Brain microvascular endothelial cell (primary cell): ENCODE data around the gene DLG2.

Experiments
- DNase-seq: peaks from one replicate; pipeline ENCODE4 v3.0.0-alpha.2; 2020
- H3K27ac ChIP-seq: fragments of 250-450 bp; sonication (Bioruptor Pico); 2 replicates; pipeline ENCODE4 v1.5.1; 2020; ENCODE audit warnings: mild to moderate bottlenecking, moderate library complexity
- H3K27me3 ChIP-seq: fragments of 250-450 bp; sonication (Bioruptor Pico); replicated peaks from 2 replicates; pipeline ENCODE4 v1.5.1; 2020; ENCODE audit warnings: mild to moderate bottlenecking
- H3K36me3 ChIP-seq: fragments of 250-450 bp; sonication (Bioruptor Pico); replicated peaks from 2 replicates; pipeline ENCODE4 v1.5.1; 2020; ENCODE audit warnings: mild to moderate bottlenecking
- H3K4me3 ChIP-seq: 2 replicates; pipeline ENCODE4 v1.5.1; 2011; ENCODE audit warnings: low read depth, mild to moderate bottlenecking, control low read depth, low read length, moderate library complexity
- CTCF ChIP-seq: IDR thresholded peaks from 2 replicates; pipeline ENCODE4 v1.5.1; 2011; ENCODE audit warnings: low read depth, mild to moderate bottlenecking, moderate library complexity, low read length, control low read depth, inconsistent platforms; ENCODE audit errors: missing control alignments
- in situ Hi-C: cut with HindIII; loops from 2 replicates; pipeline ENCODE4 v1.10.0; 2017; ENCODE audit warnings: low sequenced_read_pairs, low pct_ligation_motif_present

DLG2 gene

GRCh38 chr11:85602526-85603213 is 24.5 kb downstream of the DLG2 start:
- no peaks in the 10 kb centered on the region for H3K36me3 ChIP-seq
- no peak for DNase-seq
- H3K27me3 ChIP-seq = no peaks in the 10 kb centered on the region
- H3K27ac ChIP-seq = no peak overlapping the region
- H3K4me3 ChIP-seq = no peak overlapping the region
- in situ Hi-C loops = no loop called here
- TF ChIP-seq CTCF = no peak

- H3K27ac ChIP-seq = no peak overlapping the region
- in situ Hi-C loops = no loop called here
- no peaks in the 10 kb centered on the region for H3K36me3 ChIP-seq
- no peak for TF ChIP-seq CTCF
- H3K4me3 ChIP-seq = no peak overlapping the region
- no peak for DNase-seq
- no peaks in the 10 kb centered on the region for H3K27me3 ChIP-seq
Measured at GRCh38 chr11:85599083-85599482, 28.1 kb downstream of the DLG2 start.

- no peaks in the 10 kb centered on the region for H3K36me3 ChIP-seq
- in situ Hi-C loops = no loop called here
- no peak for TF ChIP-seq CTCF
- DNase-seq = no peak
- no peaks in the 10 kb centered on the region for H3K27me3 ChIP-seq
- H3K27ac ChIP-seq = no peak overlapping the region
- H3K4me3 ChIP-seq = no peak overlapping the region
Measured at GRCh38 chr11:85596886-85597285, 30.3 kb downstream of the DLG2 start.

- Histone ChIP-seq H3K27me3 (no peaks in the 10 kb centered on the region), H3K4me3 (no peak overlapping the region), H3K27ac (no peak overlapping the region), H3K36me3 (no peaks in the 10 kb centered on the region)
- TF ChIP-seq CTCF = peak; percentile 29
- DNase-seq = no peak
- in situ Hi-C loops = no loop called here
Measured at GRCh38 chr11:85595285-85595884, 31.8 kb downstream of the DLG2 start.

GRCh38 chr11:85590848-85591483 is 36.2 kb downstream of the DLG2 start:
- Histone ChIP-seq H3K36me3 (no peaks in the 10 kb centered on the region), H3K27ac (no peak overlapping the region), H3K4me3 (no peak overlapping the region), H3K27me3 (no peaks in the 10 kb centered on the region)
- peak; percentile 2 for DNase-seq
- in situ Hi-C loops = no loop called here
- peak; percentile 14 for TF ChIP-seq CTCF
